Vagina (tissue), 2 donors: ENCODE results near the gene MICALL1.

Source experiments
- POLR2A ChIP-seq, 2 donors: fragments of 450-650 bp; IDR thresholded peaks; one replicate each; pipeline ENCODE4 v1.6.1; 2017; ENCODE audit warnings: antibody characterized with exemption in 2 of 2, mild to moderate bottlenecking in 2 of 2, moderate library complexity in 2 of 2
- TF ChIP-seq, protein P1 (sequence below), 3 experiments: fragments of 450-650 bp in 2 of 3; fragments of 200-600 bp in 1 of 3; sonication (generic) in 1 of 3; IDR thresholded peaks; one replicate each; pipeline ENCODE4 v1.5.1; 2017 to 2019; ENCODE audit warnings: antibody characterized with exemption in 3 of 3, mild to moderate bottlenecking in 2 of 3, moderate library complexity in 2 of 3

DNA sequence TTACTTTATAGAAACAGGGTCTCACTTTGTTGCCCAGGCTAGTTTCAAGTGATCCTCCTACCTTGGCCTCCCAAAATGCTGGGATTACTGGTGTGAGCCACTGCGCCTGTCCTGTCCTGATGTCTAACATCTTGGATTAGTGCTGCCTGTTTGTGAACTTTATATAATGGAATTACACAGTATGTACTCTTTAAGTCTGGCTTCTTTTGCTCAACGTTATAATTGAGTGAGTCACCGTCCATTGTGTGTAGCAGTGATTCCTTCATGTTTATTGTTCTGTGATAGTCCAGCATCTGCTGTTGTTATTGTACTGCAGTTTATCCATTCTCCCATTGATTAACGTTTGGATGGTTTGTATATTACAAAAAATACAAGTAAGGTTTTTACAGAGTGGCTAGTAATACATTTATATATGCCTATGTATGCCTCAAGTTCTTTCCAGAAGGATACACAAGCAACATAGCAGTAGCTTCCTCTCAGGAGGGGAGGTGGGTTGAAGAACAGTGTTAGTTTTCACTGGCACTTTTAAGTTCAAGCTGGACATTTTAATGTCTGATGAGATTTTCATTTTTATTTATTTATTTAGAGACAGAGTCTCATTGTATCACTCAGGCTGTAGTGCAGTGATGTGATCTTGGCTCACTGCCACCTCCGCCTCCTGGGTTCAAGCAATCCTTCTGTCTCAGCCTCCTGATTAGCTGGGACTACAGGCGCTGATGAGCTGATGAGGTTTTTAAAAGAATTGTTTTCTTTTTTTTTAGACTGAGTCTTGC, 25.2 kb upstream of the MICALL1 start:
- TF ChIP-seq, protein P1, sequence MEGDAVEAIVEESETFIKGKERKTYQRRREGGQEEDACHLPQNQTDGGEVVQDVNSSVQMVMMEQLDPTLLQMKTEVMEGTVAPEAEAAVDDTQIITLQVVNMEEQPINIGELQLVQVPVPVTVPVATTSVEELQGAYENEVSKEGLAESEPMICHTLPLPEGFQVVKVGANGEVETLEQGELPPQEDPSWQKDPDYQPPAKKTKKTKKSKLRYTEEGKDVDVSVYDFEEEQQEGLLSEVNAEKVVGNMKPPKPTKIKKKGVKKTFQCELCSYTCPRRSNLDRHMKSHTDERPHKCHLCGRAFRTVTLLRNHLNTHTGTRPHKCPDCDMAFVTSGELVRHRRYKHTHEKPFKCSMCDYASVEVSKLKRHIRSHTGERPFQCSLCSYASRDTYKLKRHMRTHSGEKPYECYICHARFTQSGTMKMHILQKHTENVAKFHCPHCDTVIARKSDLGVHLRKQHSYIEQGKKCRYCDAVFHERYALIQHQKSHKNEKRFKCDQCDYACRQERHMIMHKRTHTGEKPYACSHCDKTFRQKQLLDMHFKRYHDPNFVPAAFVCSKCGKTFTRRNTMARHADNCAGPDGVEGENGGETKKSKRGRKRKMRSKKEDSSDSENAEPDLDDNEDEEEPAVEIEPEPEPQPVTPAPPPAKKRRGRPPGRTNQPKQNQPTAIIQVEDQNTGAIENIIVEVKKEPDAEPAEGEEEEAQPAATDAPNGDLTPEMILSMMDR (IDR thresholded peaks at IDR 0.05), result no peak
- no peak for TF ChIP-seq POLR2A (IDR thresholded peaks at IDR 0.05)
